ENCODE measurements around the gene C17orf75.
A peak's percentile ranks its signal among the peaks of the same experiment; 100 is the strongest.

Gene C17orf75

DNA sequence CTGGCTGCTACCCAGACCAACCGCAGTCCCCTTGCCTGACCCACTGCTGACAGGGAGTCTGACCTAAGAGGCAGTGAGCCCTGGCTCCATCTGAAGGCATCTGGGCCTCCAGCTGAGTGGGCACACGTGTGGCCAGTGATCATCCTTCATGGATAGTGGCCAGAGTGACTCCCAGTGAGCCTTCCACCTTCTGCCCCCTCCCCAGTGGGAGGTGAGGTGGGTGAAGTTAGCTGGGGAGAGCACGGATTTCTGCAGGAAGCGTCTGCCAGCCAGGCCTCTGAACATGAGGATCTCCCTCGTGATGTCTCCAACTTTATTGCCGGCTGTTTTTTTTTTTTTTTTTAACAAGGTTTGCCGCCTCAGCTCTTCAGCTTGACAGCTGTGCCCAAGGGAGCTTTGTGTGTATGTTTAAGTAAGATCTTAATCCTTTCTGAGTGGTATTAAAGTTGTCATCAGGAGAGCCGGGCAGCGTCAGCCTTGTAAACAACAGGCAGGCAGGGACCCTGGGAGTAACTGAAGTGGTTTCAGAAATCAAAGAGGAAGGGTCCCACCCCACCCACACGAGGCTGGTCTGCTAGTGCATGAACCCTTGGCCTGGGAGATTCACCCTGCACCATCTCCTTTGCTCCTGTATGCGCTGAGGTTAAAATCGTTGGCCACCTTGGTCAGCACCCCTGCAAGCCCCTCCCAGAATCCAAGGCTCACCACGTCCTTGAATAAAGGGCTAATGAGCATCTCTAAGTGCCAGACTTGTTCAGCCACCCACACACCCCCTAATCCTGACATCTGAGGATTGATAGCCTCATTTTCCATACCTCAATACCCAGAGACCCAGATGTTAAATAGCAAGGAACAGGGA is 43.0 kb downstream of the C17orf75 start (continued):
- TF ChIP-seq PRDM2 (tag by site-specific recombination; IDR thresholded peaks at IDR 0.05; ENCODE audit: borderline replicate concordance), result no peak

DNA sequence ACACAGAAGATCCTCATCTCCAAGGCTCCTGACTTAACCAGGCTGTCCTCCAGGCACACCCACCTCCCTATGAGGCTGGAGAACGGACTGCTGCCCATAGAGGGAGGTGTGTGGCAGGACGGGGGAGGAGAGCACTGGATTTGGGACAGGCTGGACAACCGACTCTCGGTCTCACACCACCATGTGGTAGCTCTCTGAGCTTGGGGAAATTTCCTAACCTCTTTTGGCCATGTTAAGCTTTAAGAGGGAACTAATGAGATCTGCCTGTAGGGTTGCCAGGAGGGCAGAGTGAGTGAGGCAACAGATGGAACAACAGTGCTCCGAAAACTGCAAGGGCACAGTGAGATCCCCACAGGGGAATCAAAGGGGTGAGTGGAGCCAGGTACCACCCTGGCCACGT is 43.7 kb downstream of the C17orf75 start:
- CTCF ChIA-PET, result interaction anchor here (1.1 kb wide), 1 partner anchor 46 kb away, joined by 3 read pairs; no protein-coding TSS in a partner anchor
- peaks cover 31% of the 10 kb centered on the region for H3K4me1 ChIP-seq (ENCODE audit: control insufficient read depth, insufficient read depth, low read length)
- POLR2A ChIA-PET, result no interaction called here
- TF ChIP-seq SCRT2 (tag by site-specific recombination; IDR thresholded peaks at IDR 0.05) (peak; percentile 79), CTCF (tag by site-specific recombination; IDR thresholded peaks at IDR 0.05) (peak; percentile 82), ZNF677 (tag by site-specific recombination; IDR thresholded peaks at IDR 0.05) (no peak), KLF9 (tag by site-specific recombination; IDR thresholded peaks at IDR 0.05; ENCODE audit: low read depth) (peak; percentile 43; the same call in 1 of the 2 replicates), ZNF341 (tag by site-specific recombination; IDR thresholded peaks at IDR 0.05; ENCODE audit: low read depth) (peak; percentile 83)
- TF ChIP-seq, protein P1, sequence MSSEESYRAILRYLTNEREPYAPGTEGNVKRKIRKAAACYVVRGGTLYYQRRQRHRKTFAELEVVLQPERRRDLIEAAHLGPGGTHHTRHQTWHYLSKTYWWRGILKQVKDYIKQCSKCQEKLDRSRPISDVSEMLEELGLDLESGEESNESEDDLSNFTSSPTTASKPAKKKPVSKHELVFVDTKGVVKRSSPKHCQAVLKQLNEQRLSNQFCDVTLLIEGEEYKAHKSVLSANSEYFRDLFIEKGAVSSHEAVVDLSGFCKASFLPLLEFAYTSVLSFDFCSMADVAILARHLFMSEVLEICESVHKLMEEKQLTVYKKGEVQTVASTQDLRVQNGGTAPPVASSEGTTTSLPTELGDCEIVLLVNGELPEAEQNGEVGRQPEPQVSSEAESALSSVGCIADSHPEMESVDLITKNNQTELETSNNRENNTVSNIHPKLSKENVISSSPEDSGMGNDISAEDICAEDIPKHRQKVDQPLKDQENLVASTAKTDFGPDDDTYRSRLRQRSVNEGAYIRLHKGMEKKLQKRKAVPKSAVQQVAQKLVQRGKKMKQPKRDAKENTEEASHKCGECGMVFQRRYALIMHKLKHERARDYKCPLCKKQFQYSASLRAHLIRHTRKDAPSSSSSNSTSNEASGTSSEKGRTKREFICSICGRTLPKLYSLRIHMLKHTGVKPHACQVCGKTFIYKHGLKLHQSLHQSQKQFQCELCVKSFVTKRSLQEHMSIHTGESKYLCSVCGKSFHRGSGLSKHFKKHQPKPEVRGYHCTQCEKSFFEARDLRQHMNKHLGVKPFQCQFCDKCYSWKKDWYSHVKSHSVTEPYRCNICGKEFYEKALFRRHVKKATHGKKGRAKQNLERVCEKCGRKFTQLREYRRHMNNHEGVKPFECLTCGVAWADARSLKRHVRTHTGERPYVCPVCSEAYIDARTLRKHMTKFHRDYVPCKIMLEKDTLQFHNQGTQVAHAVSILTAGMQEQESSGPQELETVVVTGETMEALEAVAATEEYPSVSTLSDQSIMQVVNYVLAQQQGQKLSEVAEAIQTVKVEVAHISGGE (tag by site-specific recombination; conservative IDR thresholded peaks at IDR 0.05; ENCODE audit: low read depth), result peak; percentile 73
- H3K27ac ChIP-seq (ENCODE audit: extremely low read depth, low read depth, low read length), result peak overlapping the region; percentile 89
- H3K9me3 ChIP-seq (ENCODE audit: control insufficient read depth, insufficient read depth, low read depth, low read length), result no peaks in the 10 kb centered on the region
- peaks cover 0 to 8% of the 10 kb centered on the region in 2 experiments; a peak in 2 of 3 replicates for H3K36me3 ChIP-seq (ENCODE audit: control insufficient read depth in 2 of 2, insufficient read depth in 1 of 2, low read length in 2 of 2)
- no peak overlapping the region for H3K4me3 ChIP-seq (ENCODE audit: low read depth, low read length)

DNA sequence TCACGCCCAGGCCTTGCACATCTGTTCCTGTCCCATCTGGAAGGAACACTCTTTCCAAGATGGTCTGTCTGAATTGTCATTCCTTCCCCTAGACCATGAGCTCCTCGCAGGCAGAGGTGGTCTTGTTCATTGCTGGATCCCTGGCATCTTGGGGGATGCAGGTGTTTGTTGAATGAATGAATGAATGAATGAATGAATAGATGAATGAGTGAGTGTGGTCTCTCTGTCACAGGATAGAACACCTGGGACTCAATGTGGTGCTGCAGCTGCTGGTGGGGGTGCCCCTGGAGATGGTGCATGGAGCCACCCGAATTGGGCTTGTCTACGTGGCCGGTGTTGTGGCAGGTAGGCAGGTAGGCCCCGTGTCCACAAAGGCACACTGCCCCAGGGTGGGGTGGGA is 44.1 kb downstream of the C17orf75 start:
- CTCF ChIA-PET, result interaction anchor here (1.0 to 2.3 kb wide), 3 partner anchors 22 to 45 kb away, joined by 3 to 7 read pairs (median 4); no protein-coding TSS in a partner anchor
- peak overlapping the region; percentile 89; the same call in 1 of the 2 replicates for H3K27ac ChIP-seq (ENCODE audit: extremely low read depth, low read depth, low read length)
- POLR2A ChIA-PET, result no interaction called here
- H3K4me1 ChIP-seq (ENCODE audit: control insufficient read depth, insufficient read depth, low read length), result peaks cover 26% of the 10 kb centered on the region
- no peak overlapping the region for H3K4me3 ChIP-seq (ENCODE audit: low read depth, low read length)
- no peak for TF ChIP-seq SP2 (tag by site-specific recombination; IDR thresholded peaks at IDR 0.05)
- TF ChIP-seq ZNF138 (tag by site-specific recombination; IDR thresholded peaks at IDR 0.05; ENCODE audit: borderline replicate concordance), result no peak
- peak; percentile 96 for TF ChIP-seq ZNF24 (tag by site-specific recombination; IDR thresholded peaks at IDR 0.05)
- TF ChIP-seq ZNF114 (tag by site-specific recombination; IDR thresholded peaks at IDR 0.05), result no peak
- TF ChIP-seq MZF1 (tag by site-specific recombination; IDR thresholded peaks at IDR 0.05; ENCODE audit: borderline replicate concordance), result no peak
- 0 out of 2 replicates have a peak, but pooled peaks have one; percentile 9 for TF ChIP-seq ZEB2 (tag by site-specific recombination; IDR thresholded peaks at IDR 0.05)
- no peaks in the 10 kb centered on the region for H3K9me3 ChIP-seq (ENCODE audit: control insufficient read depth, insufficient read depth, low read depth, low read length)
- H3K36me3 ChIP-seq (ENCODE audit: control insufficient read depth in 2 of 2, insufficient read depth in 1 of 2, low read length in 2 of 2), result peaks cover 0 to 8% of the 10 kb centered on the region in 2 experiments; a peak in 2 of 3 replicates

Measured in HEK293 (cell line).